ENCODE data around the gene UBE2N. TPM values are rescaled to one million over a fixed set of nuclear protein-coding genes. Genes with fewer than 3 reads are reported as not detected.
"Not testable (repeated sequence)": the region's sequence is repeated elsewhere in the genome, so short reads cannot be mapped to it uniquely, and the experiment has no call there.

UBE2N gene
- total RNA-seq, 4 donors from 2014 or later: 18.0 to 26.4 (median 22.1) TPM

DNA sequence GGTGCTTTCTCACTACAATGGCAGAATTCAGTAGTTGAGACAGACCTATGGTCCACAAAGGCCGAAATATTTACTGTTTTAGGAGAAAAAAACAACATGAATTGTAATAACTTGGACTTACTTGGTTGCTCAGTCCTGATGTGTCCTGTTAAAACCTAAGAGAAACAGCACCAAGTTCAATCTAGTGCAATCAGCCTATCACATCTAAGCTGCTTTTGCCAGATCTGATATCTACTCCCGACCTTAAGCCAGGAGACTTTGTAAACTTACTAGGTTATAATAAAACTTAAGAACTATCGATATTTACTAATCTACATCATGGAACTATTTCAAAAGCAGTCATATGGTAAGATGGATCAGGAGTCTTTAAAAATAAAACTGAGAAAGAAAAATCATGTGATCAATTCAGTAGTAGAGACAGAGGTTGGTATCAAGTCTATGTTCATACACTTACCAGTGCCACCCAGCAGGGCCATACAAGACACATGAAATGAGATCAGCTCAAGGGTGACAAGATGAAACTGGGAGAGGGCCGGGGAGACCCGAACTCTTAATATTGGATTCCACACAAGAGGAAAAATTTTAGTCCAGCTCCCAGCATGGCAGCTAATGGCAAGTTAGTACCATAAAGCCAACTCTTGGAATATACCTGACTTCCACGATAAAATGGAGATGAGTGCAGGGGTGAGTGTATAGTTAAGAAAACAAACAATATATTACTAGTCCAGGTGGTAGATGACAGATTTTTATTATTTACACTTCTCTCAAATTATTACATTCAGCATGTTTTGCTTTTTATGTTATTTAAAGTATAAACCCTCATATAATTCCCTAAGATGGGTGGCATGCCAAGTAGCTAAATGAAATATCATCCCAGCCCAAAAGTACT lies 36.5 kb downstream of the UBE2N start:
- no peak overlapping the region for H3K27ac ChIP-seq

DNA sequence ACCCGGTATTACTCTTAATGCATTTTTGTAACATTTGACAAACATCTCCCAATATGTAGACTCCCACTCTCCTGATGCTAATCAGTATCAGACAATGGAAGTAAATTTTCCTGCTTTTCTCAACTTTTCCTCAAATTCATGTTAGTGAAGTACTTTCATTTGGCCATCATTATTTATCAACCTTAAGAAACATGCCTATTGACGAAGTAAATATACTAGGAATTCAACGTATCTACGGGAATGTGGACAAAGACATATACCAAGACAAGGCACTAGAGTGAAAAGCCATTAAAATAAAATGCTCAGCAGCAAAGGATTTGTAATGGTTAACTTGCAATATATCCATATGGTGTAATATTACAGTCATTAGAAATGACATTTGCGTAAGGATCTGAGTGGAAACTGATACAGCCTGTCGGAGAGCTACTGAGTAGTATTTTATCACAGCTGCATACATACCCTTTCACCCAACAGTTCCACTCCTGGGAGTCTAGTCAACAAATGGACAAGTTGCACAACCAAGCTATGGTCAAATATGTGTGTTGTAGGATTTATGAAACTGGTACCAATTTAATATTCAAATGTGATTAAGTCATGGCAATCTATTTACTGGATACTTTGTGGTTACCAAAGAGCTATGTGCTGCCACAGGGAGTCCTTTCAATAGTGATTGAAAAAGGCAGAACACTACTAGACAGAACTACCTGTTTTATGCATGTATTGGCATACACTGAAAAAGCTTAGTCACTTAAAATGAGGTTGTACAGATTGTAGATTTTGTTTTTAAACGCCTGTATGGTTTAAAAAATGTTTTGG lies 37.6 kb downstream of the UBE2N start:
- H3K4me1 ChIP-seq: no peaks in the 10 kb centered on the region
- H3K9me3 ChIP-seq: no peaks in the 10 kb centered on the region
- H3K27me3 ChIP-seq: no peaks in the 10 kb centered on the region
- H3K4me3 ChIP-seq: no peak overlapping the region
- TF ChIP-seq, protein P1, sequence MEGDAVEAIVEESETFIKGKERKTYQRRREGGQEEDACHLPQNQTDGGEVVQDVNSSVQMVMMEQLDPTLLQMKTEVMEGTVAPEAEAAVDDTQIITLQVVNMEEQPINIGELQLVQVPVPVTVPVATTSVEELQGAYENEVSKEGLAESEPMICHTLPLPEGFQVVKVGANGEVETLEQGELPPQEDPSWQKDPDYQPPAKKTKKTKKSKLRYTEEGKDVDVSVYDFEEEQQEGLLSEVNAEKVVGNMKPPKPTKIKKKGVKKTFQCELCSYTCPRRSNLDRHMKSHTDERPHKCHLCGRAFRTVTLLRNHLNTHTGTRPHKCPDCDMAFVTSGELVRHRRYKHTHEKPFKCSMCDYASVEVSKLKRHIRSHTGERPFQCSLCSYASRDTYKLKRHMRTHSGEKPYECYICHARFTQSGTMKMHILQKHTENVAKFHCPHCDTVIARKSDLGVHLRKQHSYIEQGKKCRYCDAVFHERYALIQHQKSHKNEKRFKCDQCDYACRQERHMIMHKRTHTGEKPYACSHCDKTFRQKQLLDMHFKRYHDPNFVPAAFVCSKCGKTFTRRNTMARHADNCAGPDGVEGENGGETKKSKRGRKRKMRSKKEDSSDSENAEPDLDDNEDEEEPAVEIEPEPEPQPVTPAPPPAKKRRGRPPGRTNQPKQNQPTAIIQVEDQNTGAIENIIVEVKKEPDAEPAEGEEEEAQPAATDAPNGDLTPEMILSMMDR (IDR thresholded peaks at IDR 0.05): no peak
- no peak for TF ChIP-seq POLR2A (IDR thresholded peaks at IDR 0.05)
- no peak for DNase-seq
- H3K36me3 ChIP-seq: peaks cover 0 to 14% (median 0%) of the 10 kb centered on the region in 3 donors
- no peak overlapping the region for H3K27ac ChIP-seq

More for the DNA sequence above, 36.5 kb downstream of the UBE2N start:
- Histone ChIP-seq H3K36me3 (peaks cover 0 to 18% (median 0%) of the 10 kb centered on the region in 3 donors), H3K4me1 (no peaks in the 10 kb centered on the region), H3K27me3 (no peaks in the 10 kb centered on the region), H3K9me3 (no peaks in the 10 kb centered on the region), H3K4me3 (no peak overlapping the region)
- DNase-seq: no peak
- TF ChIP-seq POLR2A (IDR thresholded peaks at IDR 0.05): no peak
- TF ChIP-seq, protein P1 (IDR thresholded peaks at IDR 0.05): no peak

DNA sequence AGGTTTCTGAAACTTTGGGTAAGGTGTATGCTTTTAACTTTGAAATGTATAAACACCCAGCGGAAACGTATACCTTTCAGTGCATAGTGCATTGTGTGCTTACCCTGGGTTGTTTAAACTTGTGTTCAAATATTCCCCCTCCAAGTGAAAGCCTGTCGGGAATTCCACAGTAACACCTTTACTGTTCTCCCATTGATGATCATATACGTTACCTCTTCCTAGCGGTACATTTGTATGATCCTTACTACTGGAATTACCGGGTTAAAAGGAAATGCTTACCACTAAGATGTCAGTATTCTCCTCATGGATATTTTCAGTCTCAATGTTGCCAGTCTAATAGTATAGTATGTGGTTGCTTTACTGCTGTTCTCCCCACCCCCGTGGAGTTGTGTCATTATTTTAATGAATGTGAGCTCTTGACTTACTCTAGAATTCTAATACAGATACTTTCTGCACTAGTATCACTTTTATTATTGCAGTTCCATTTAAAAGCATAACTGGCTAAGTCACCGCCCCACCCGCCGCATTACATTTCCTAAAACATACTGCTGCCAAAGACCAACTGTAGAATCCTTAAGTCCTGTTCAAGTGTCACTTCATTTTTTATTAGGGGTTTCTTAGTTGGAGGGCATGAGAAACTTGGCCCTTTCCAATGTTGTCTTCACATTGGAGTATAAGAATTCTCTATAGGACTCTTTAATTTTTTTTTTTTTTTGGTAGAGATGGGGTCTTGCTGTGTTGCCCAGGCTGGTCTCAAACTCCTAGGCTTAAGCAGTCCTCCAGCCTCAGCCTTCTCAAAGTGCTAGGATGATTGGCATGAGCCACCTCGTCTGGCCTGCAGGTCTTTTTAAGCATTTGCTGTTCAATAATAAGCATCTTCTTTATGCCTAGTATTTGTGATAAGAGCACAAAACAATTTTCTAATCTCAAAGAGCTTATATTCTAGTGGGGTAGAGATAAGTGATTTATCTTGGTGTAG lies 39.1 kb downstream of the UBE2N start:
- H3K36me3 ChIP-seq: peaks cover 0 to 25% (median 0%) of the 10 kb centered on the region in 3 donors
- H3K27me3 ChIP-seq: no peaks in the 10 kb centered on the region
- no peak overlapping the region for H3K4me3 ChIP-seq
- H3K27ac ChIP-seq: no peak overlapping the region
- no peak for TF ChIP-seq POLR2A (IDR thresholded peaks at IDR 0.05)
- TF ChIP-seq, protein P1 (IDR thresholded peaks at IDR 0.05): no peak
- DNase-seq: no peak
- H3K9me3 ChIP-seq: no peaks in the 10 kb centered on the region
- no peaks in the 10 kb centered on the region for H3K4me1 ChIP-seq

DNA sequence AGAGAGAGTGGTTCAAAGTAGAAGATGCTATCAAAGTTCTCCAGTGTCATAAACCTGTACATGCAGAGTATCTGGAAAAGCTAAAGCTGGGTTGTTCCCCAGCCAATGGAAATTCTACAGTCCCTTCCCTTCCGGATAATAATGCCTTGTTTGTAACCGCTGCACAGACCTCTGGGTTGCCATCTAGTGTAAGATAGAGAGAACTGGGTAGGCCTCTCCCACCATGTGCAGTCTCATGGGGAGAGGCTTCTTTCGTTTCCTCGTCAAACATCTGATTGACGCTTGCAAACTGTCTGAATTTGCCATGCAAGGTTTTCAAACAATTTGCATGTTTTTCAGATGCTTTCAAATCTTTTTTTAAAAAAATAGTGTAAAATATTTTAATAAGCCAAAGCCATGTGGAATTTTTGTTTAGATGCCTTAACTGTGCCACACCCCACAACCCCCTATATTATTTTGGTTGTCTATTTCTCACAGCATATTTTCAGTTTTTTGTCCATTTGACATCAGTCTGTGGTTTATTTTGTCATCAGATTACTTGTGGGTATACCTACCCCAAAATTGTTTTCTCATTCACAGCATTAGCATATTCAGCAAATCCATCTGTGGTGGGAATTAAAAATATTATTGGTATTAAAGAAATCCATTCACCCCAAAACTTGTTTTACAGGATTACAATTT lies 42.4 kb downstream of the UBE2N start:
- DNase-seq, H3K4me1 ChIP-seq, H3K4me3 ChIP-seq, H3K27ac ChIP-seq, H3K9me3 ChIP-seq, H3K27me3 ChIP-seq: not testable (repeated sequence)
- peaks cover 0 to 55% (median 0%) of the 10 kb centered on the region in 3 donors for H3K36me3 ChIP-seq

DNA sequence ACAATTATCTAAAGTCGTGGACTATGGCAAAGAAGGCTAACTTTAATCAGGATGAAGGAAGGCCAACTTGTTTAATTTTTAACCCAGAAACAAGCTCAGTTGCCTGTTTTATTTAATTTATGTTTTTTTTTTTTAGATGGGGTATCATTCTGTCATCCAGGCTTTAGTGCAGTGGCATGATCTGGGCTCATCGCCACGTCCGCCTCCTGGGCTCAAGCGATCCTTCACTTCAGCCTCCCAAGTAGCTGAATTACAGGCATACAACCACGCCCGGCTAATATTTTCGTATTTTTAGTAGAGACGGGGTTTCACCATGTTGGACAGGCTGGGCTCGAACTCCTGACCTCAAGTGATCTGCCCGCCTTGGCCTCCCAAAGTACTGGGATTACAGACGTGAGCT lies 44.3 kb downstream of the UBE2N start:
- TF ChIP-seq POLR2A (IDR thresholded peaks at IDR 0.05): no peak
- TF ChIP-seq, protein P1 (IDR thresholded peaks at IDR 0.05): no peak
- no peak overlapping the region for H3K27ac ChIP-seq
- H3K9me3 ChIP-seq: no peaks in the 10 kb centered on the region

More for the DNA sequence above, 44.3 kb downstream of the UBE2N start:
- no peak overlapping the region for H3K4me3 ChIP-seq
- no peak for DNase-seq
- H3K4me1 ChIP-seq: no peaks in the 10 kb centered on the region
- peaks cover 0 to 50% (median 0%) of the 10 kb centered on the region in 3 donors for H3K36me3 ChIP-seq
- no peaks in the 10 kb centered on the region for H3K27me3 ChIP-seq
